ENCODE results near the gene AAK1.

- TF ChIP-seq CTCF (IDR thresholded peaks at IDR 0.05) (no peak), POLR2A (IDR thresholded peaks at IDR 0.05) (no peak)
Observed at GRCh38 chr2:69563021-69563420, 80.5 kb downstream of the AAK1 start.

Data from esophagus squamous epithelium (tissue), 4 donors.